ENCODE results near the gene CATSPERB. TPM values are rescaled to one million over a fixed set of nuclear protein-coding genes. Genes with fewer than 3 reads are reported as not detected.

Gene CATSPERB
- total and polyA plus RNA-seq, 9 of the 15 experiments (the other 6 are each of a cell fraction or from before 2014, with no cell fraction given): 0.05 to 1.4 (median 0.89) TPM

DNA sequence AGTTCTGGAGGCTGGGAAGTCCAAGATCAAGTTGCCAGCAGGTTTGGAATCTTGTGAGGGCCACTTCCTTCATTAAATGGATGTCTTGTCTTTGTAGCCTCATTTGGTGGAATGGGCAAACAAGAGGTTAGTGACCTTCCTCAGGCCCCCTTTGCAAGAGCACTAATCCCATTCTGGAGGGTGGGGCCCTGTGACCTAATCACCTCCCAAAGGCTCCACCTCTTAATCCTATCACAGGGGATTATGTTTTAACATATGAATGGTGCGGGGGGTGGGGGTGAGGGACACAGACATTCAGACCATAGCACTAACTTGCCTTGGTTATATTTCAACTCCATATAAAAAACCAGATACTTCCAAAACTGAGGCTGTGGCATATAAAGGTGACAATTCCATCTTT is 161.9 kb downstream of the CATSPERB start:
- BruUV-seq (replicated peaks): no TSS peak
- no peak overlapping the region for H3K4me2 ChIP-seq (ENCODE audit: insufficient read depth, low read length)
- intact Hi-C loops (cut with micrococcal nuclease): no loop called here
- H3K27me3 ChIP-seq (ENCODE audit: control insufficient read depth in 2 of 2, insufficient read depth in 2 of 2, low read length in 2 of 2): peaks cover 0 to 15% of the 10 kb centered on the region in 2 experiments; a peak in 2 of 5 replicates
- CTCF ChIA-PET (ENCODE audit: low intra/inter-chr PET ratio): no interaction called here
- in situ Hi-C loops (cut with MboI): no loop called here
- H3K36me3 ChIP-seq (ENCODE audit: control insufficient read depth, insufficient read depth, low read length): no peaks in the 10 kb centered on the region
- no peak overlapping the region for H2AFZ ChIP-seq (ENCODE audit: low read depth, low read length)
- POLR2A ChIA-PET: interaction anchor here (0.5 kb wide), 1 partner anchor 1240 kb away, joined by 3 read pairs; no protein-coding TSS in a partner anchor
- WGBS (ENCODE audit: insufficient coverage, low coverage, missing lambda C conversion rate): 0% methylated on average over 1 of the region's 1 CpG
- H4K20me1 ChIP-seq (replicated peaks; ENCODE audit: control insufficient read depth, insufficient read depth, low read length): no peaks in the 10 kb centered on the region
- H3K79me2 ChIP-seq (ENCODE audit: control insufficient read depth, insufficient read depth, low read length): no peaks in the 10 kb centered on the region
- no peak overlapping the region for H3K9ac ChIP-seq (ENCODE audit: insufficient read depth in 1 of 2, low read depth in 2 of 2, low read length in 2 of 2)
- H3K9me3 ChIP-seq (replicated peaks; ENCODE audit: control insufficient read depth, insufficient read depth, low read depth, low read length): no peaks in the 10 kb centered on the region
- no peaks in the 10 kb centered on the region for H3K9me1 ChIP-seq (ENCODE audit: control insufficient read depth, insufficient read depth, low read length)
- H3K27ac ChIP-seq (ENCODE audit: extremely low read depth, low read depth, low read length): no peak overlapping the region
- DNase-seq (ENCODE audit: extremely low read depth in 1 of 4, low spot score in 3 of 4): no peak
- no peak overlapping the region for H3K4me3 ChIP-seq
- ATAC-seq: no peak
- H3K4me1 ChIP-seq (replicated peaks in 1 of 2; ENCODE audit: control insufficient read depth in 2 of 2, insufficient read depth in 2 of 2, low read length in 2 of 2): peaks cover 0 to 11% of the 10 kb centered on the region in 2 experiments; a peak in 2 of 5 replicates
- FAIRE-seq: no peak
- TF ChIP-seq CHD1 (IDR thresholded peaks at IDR 0.05; ENCODE audit: low read length): no peak
- TF ChIP-seq POLR3G (IDR thresholded peaks at IDR 0.05; ENCODE audit: extremely low read depth, insufficient read length, insufficient replicate concordance): no peak
- no peak for TF ChIP-seq MITF (IDR thresholded peaks at IDR 0.05)
- no peak for TF ChIP-seq CHD2 (IDR thresholded peaks at IDR 0.05; ENCODE audit: low read depth, low read length)
- TF ChIP-seq TCF7 (IDR thresholded peaks at IDR 0.05; ENCODE audit: borderline replicate concordance): no peak
- no peak for TF ChIP-seq RHOXF2B (CRISPR knock-in tag; conservative IDR thresholded peaks at IDR 0.05)
